ENCODE measurements around the gene PLXNA4. TPM values are rescaled to one million over a fixed set of nuclear protein-coding genes. Genes with fewer than 3 reads are reported as not detected.

The PLXNA4 gene
- total RNA-seq, 1 experiment from 2014 or later: 0.81 TPM

- TF ChIP-seq PRDM15 (CRISPR knock-in tag; IDR thresholded peaks at IDR 0.05): no peak
Measured at GRCh38 chr7:132243463-132243862, 332.8 kb downstream of the PLXNA4 start (continued).

GRCh38 chr7:132243051-132243450 lies 333.2 kb downstream of the PLXNA4 start:
- CTCF ChIA-PET: interaction anchor here (1.5 to 2.0 kb wide), 3 partner anchors 8 to 298 kb away, joined by 3 to 7 read pairs (median 4); no protein-coding TSS in a partner anchor
- H3K4me1 Mint-ChIP-seq: peaks cover 6% of the 10 kb centered on the region
- TF ChIP-seq NR2C2 (CRISPR knock-in tag; IDR thresholded peaks at IDR 0.05) (no peak), CBFB (CRISPR knock-in tag; IDR thresholded peaks at IDR 0.05; ENCODE audit: low read depth) (no peak), PRRX2 (CRISPR knock-in tag; IDR thresholded peaks at IDR 0.05) (no peak), GTF2I (CRISPR knock-in tag; conservative IDR thresholded peaks at IDR 0.05) (no peak), MYBL2 (CRISPR knock-in tag; IDR thresholded peaks at IDR 0.05) (no peak), ZNF232 (CRISPR knock-in tag; IDR thresholded peaks at IDR 0.05) (no peak), RORB (CRISPR knock-in tag; IDR thresholded peaks at IDR 0.05) (no peak), ZNF219 (CRISPR knock-in tag; IDR thresholded peaks at IDR 0.05; ENCODE audit: borderline replicate concordance) (no peak), SOX15 (CRISPR knock-in tag; IDR thresholded peaks at IDR 0.05) (no peak), USF1 (CRISPR knock-in tag; IDR thresholded peaks at IDR 0.05) (no peak), SP1 (CRISPR knock-in tag; conservative IDR thresholded peaks at IDR 0.05) (no peak), EMX1 (CRISPR knock-in tag; IDR thresholded peaks at IDR 0.05) (no peak), NR3C1 (CRISPR knock-in tag; conservative IDR thresholded peaks at IDR 0.05; ENCODE audit: low read depth) (no peak)
- TF ChIP-seq, protein P1, sequence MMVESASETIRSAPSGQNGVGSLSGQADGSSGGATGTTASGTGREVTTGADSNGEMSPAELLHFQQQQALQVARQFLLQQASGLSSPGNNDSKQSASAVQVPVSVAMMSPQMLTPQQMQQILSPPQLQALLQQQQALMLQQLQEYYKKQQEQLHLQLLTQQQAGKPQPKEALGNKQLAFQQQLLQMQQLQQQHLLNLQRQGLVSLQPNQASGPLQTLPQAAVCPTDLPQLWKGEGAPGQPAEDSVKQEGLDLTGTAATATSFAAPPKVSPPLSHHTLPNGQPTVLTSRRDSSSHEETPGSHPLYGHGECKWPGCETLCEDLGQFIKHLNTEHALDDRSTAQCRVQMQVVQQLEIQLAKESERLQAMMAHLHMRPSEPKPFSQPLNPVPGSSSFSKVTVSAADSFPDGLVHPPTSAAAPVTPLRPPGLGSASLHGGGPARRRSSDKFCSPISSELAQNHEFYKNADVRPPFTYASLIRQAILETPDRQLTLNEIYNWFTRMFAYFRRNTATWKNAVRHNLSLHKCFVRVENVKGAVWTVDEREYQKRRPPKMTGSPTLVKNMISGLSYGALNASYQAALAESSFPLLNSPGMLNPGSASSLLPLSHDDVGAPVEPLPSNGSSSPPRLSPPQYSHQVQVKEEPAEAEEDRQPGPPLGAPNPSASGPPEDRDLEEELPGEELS (CRISPR knock-in tag; IDR thresholded peaks at IDR 0.05): no peak
- TF ChIP-seq, protein P2, sequence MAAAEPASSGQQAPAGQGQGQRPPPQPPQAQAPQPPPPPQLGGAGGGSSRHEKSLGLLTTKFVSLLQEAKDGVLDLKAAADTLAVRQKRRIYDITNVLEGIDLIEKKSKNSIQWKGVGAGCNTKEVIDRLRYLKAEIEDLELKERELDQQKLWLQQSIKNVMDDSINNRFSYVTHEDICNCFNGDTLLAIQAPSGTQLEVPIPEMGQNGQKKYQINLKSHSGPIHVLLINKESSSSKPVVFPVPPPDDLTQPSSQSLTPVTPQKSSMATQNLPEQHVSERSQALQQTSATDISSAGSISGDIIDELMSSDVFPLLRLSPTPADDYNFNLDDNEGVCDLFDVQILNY (CRISPR knock-in tag; IDR thresholded peaks at IDR 0.05): no peak
- TF ChIP-seq, protein P3, sequence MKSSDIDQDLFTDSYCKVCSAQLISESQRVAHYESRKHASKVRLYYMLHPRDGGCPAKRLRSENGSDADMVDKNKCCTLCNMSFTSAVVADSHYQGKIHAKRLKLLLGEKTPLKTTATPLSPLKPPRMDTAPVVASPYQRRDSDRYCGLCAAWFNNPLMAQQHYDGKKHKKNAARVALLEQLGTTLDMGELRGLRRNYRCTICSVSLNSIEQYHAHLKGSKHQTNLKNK (CRISPR knock-in tag; IDR thresholded peaks at IDR 0.05): no peak
- TF ChIP-seq, protein P4, sequence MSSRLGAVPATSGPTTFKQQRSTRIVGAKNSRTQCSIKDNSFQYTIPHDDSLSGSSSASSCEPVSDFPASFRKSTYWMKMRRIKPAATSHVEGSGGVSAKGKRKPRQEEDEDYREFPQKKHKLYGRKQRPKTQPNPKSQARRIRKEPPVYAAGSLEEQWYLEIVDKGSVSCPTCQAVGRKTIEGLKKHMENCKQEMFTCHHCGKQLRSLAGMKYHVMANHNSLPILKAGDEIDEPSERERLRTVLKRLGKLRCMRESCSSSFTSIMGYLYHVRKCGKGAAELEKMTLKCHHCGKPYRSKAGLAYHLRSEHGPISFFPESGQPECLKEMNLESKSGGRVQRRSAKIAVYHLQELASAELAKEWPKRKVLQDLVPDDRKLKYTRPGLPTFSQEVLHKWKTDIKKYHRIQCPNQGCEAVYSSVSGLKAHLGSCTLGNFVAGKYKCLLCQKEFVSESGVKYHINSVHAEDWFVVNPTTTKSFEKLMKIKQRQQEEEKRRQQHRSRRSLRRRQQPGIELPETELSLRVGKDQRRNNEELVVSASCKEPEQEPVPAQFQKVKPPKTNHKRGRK (CRISPR knock-in tag; IDR thresholded peaks at IDR 0.05; ENCODE audit: borderline replicate concordance): no peak
- peaks cover under 1% of the 10 kb centered on the region; the same call in 1 of the 2 replicates for H3K27me3 Mint-ChIP-seq (ENCODE audit: low read depth)
- no peak overlapping the region for H3K27ac Mint-ChIP-seq
- DNase-seq (ENCODE audit: low spot score) (no peak), ATAC-seq (no peak)
- H3K9me3 Mint-ChIP-seq: peaks cover 23% of the 10 kb centered on the region
- POLR2A ChIA-PET: no interaction called here
- H3K36me3 Mint-ChIP-seq: peaks cover 16% of the 10 kb centered on the region
- H3K4me3 Mint-ChIP-seq: no peak overlapping the region

Data from WTC11 (cell line).